Nephron progenitor cell (in vitro differentiated cells): ENCODE results near the gene CIROP.
A peak's percentile ranks its signal among the peaks of the same experiment; 100 is the strongest.

Experiments
- DNase-seq: peaks from one replicate; pipeline ENCODE4 v3.0.0; 2021
- H3K27ac Mint-ChIP-seq: 2 replicates; pipeline ENCODE4 v1.8.0; 2021; ENCODE audit warnings: mild to moderate bottlenecking, moderate library complexity, mixed read lengths
- H3K27me3 Mint-ChIP-seq: 2 replicates; pipeline ENCODE4 v1.8.0; 2021; ENCODE audit warnings: mild to moderate bottlenecking, low read depth, mixed read lengths; ENCODE audit not compliant: poor library complexity
- H3K36me3 Mint-ChIP-seq: 2 replicates; pipeline ENCODE4 v1.8.0; 2021; ENCODE audit warnings: low read depth, mixed read lengths
- H3K4me1 Mint-ChIP-seq: 2 replicates; pipeline ENCODE4 v1.8.0; 2021; ENCODE audit warnings: mixed read lengths
- H3K4me3 Mint-ChIP-seq: 2 replicates; pipeline ENCODE4 v1.8.0; 2021; ENCODE audit warnings: mild to moderate bottlenecking, moderate library complexity, mixed read lengths
- H3K9me3 Mint-ChIP-seq: 2 replicates; pipeline ENCODE4 v1.8.0; 2021; ENCODE audit warnings: mild to moderate bottlenecking, moderate library complexity, mixed read lengths
- CTCF ChIP-seq: fragments of 200-600 bp; sonication (generic); IDR thresholded peaks from 2 replicates; pipeline ENCODE4 v1.5.0; 2021; ENCODE audit warnings: antibody characterized with exemption

Gene CIROP

GRCh38 chr14:23119363-23120327 is 14.9 kb upstream of the CIROP start:
- TF ChIP-seq CTCF, result no peak
- Mint-ChIP-seq H3K4me3 (peak overlapping the region; percentile 35), H3K36me3 (no peaks in the 10 kb centered on the region), H3K27me3 (peaks cover 5% of the 10 kb centered on the region), H3K9me3 (no peaks in the 10 kb centered on the region), H3K27ac (peak overlapping the region; percentile 74), H3K4me1 (peaks cover 84% of the 10 kb centered on the region)
- DNase-seq, result no peak

- Mint-ChIP-seq H3K27me3 (peaks cover 5% of the 10 kb centered on the region), H3K36me3 (no peaks in the 10 kb centered on the region), H3K4me1 (peaks cover 86% of the 10 kb centered on the region), H3K9me3 (no peaks in the 10 kb centered on the region), H3K27ac (peak within 1 kb of the TSS; percentile 74), H3K4me3 (peak within 1 kb of the TSS; percentile 35)
- no peak for TF ChIP-seq CTCF
- DNase-seq, result no peak
Observed at GRCh38 chr14:23118506-23119362, 13.9 kb upstream of the CIROP start, which contains the start of gene CEBPE. CEBPE (minus strand) TSS chr14:23119255; CDS start chr14:23119091, 164 bp downstream.

- H3K36me3 Mint-ChIP-seq, result no peaks in the 10 kb centered on the region
- TF ChIP-seq CTCF, result no peak
- H3K27ac Mint-ChIP-seq, result no peak overlapping the region
- peaks cover 82% of the 10 kb centered on the region for H3K4me1 Mint-ChIP-seq
- no peak overlapping the region for H3K4me3 Mint-ChIP-seq
- no peak for DNase-seq
- H3K27me3 Mint-ChIP-seq, result no peaks in the 10 kb centered on the region
- no peaks in the 10 kb centered on the region for H3K9me3 Mint-ChIP-seq
Observed at GRCh38 chr14:23117371-23118020, 12.7 kb upstream of the CIROP start.

GRCh38 chr14:23115918-23116317 is 11.1 kb upstream of the CIROP start:
- no peak overlapping the region for H3K27ac Mint-ChIP-seq
- H3K9me3 Mint-ChIP-seq, result no peaks in the 10 kb centered on the region
- no peak for DNase-seq
- peaks cover 66% of the 10 kb centered on the region for H3K4me1 Mint-ChIP-seq
- no peaks in the 10 kb centered on the region for H3K27me3 Mint-ChIP-seq
- TF ChIP-seq CTCF, result no peak
- H3K4me3 Mint-ChIP-seq, result no peak overlapping the region
- H3K36me3 Mint-ChIP-seq, result no peaks in the 10 kb centered on the region

GRCh38 chr14:23115039-23115731 is 10.4 kb upstream of the CIROP start:
- no peak overlapping the region for H3K4me3 Mint-ChIP-seq
- H3K27me3 Mint-ChIP-seq, result no peaks in the 10 kb centered on the region
- H3K36me3 Mint-ChIP-seq, result no peaks in the 10 kb centered on the region
- H3K27ac Mint-ChIP-seq, result peak overlapping the region; percentile 12
- no peak for TF ChIP-seq CTCF
- peaks cover 59% of the 10 kb centered on the region for H3K4me1 Mint-ChIP-seq
- no peak for DNase-seq
- no peaks in the 10 kb centered on the region for H3K9me3 Mint-ChIP-seq
